ENCODE measurements around the gene TRMT5. TPM values are rescaled to one million over a fixed set of nuclear protein-coding genes. Genes with fewer than 3 reads are reported as not detected.

Gene TRMT5, protein sequence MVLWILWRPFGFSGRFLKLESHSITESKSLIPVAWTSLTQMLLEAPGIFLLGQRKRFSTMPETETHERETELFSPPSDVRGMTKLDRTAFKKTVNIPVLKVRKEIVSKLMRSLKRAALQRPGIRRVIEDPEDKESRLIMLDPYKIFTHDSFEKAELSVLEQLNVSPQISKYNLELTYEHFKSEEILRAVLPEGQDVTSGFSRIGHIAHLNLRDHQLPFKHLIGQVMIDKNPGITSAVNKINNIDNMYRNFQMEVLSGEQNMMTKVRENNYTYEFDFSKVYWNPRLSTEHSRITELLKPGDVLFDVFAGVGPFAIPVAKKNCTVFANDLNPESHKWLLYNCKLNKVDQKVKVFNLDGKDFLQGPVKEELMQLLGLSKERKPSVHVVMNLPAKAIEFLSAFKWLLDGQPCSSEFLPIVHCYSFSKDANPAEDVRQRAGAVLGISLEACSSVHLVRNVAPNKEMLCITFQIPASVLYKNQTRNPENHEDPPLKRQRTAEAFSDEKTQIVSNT
- 21.8 TPM for total RNA-seq

- peak; percentile 95 for DNase-seq (ENCODE audit: low spot score)
Observed at GRCh38 chr14:60980811-60981632, at the start of gene TRMT5, which contains the start of gene SLC38A6. Gene TRMT5, minus strand, starts transcription at chr14:60981079. Its CDS starts 106 bp downstream, at chr14:60980973. Gene SLC38A6, plus strand, starts transcription at chr14:60981245. Its CDS starts 33 bp downstream, at chr14:60981278.

DNA sequence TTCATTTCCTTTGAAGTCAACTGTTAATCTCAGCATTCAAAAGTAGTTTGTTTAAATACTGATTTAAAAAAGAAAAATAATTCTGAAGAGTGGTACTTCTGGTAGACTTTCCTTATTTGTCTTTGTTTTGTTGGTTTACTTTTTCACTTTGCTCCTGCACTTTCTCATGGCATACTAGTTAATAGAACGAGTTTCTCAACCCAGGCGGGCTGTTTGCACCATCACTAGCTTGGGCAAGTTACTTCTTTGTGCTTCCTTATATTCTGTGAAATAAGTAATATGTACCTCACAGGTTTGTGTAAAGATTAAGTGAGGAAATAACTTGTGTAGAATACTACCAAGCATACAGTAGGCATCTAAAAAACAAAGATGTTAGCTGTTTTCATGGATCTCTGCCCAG is 45.6 kb upstream of the TRMT5 start:
- no peak for DNase-seq (ENCODE audit: low spot score)

GRCh38 chr14:61025251-61026223 is 44.7 kb upstream of the TRMT5 start:
- peak; percentile 75 for DNase-seq (ENCODE audit: low spot score)

- DNase-seq (ENCODE audit: low spot score): no peak
Observed at GRCh38 chr14:61019537-61019936, 38.7 kb upstream of the TRMT5 start.

- DNase-seq (ENCODE audit: low spot score): no peak
Observed at GRCh38 chr14:61003571-61003970, 22.7 kb upstream of the TRMT5 start.

GRCh38 chr14:60999536-60999935 is 18.7 kb upstream of the TRMT5 start:
- no peak for DNase-seq (ENCODE audit: low spot score)

GRCh38 chr14:60998617-60999016 is 17.7 kb upstream of the TRMT5 start:
- DNase-seq (ENCODE audit: low spot score): no peak

- no peak for DNase-seq (ENCODE audit: low spot score)
Observed at GRCh38 chr14:60989599-60989998, 8.7 kb upstream of the TRMT5 start.

- DNase-seq (ENCODE audit: low spot score): no peak
Observed at GRCh38 chr14:60986500-60986899, 5.6 kb upstream of the TRMT5 start.

GRCh38 chr14:60984196-60984595 is 3.3 kb upstream of the TRMT5 start:
- no peak for DNase-seq (ENCODE audit: low spot score)

GRCh38 chr14:60981633-60982455 is 965 bp upstream of the TRMT5 start:
- no peak for DNase-seq (ENCODE audit: low spot score)

GRCh38 chr14:60977847-60978246 is 3.0 kb downstream of the TRMT5 start:
- DNase-seq (ENCODE audit: low spot score): no peak

DNA sequence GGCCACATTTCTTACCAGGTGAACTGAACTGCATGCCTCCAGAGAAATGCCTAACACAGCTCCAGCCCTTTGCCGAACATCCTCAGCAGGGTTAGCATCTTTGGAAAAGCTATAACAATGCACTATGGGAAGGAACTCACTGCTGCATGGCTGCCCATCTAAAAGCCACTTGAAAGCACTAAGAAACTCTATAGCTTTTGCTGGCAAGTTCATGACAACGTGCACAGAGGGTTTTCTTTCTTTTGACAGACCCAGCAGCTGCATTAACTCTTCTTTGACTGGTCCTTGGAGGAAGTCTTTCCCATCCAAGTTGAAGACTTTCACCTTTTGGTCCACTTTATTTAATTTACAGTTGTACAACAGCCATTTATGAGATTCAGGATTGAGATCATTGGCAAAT is 5.3 kb downstream of the TRMT5 start:
- DNase-seq (ENCODE audit: low spot score): no peak

DNA sequence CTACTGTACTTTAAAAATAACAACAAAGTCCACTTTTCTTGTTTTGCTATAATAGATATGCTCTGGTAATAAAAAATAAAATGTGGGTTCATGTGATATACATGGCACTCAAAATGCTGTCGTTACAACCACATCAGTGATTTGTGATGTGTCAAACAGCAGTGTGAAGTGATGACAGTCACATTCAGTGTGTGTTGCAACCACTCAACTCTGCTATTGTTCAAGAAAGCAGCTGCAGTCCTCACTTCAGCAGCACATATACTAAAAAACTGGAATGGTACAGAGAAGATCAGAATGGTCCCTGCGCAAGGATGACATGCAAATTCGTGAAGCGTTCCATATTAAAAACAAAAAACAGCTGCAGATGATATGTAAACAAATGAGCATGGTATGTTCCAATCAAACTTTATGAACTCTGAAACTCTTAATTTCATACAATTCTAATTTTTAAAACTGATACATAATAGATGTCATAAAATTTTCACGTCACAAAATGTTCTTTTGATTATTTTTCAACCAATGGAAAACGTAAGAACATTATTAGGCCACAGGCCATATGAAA is 6.7 kb downstream of the TRMT5 start:
- DNase-seq (ENCODE audit: low spot score): no peak

- DNase-seq (ENCODE audit: low spot score): no peak
Observed at GRCh38 chr14:60973070-60973469, 7.8 kb downstream of the TRMT5 start.

- DNase-seq (ENCODE audit: low spot score): no peak
Observed at GRCh38 chr14:60972295-60972694, 8.6 kb downstream of the TRMT5 start.

- no peak for DNase-seq (ENCODE audit: low spot score)
Observed at GRCh38 chr14:60971271-60971670, 9.6 kb downstream of the TRMT5 start.

- no peak for DNase-seq (ENCODE audit: low spot score)
Observed at GRCh38 chr14:60970146-60970545, 10.7 kb downstream of the TRMT5 start.

GRCh38 chr14:60968671-60969070 is 12.2 kb downstream of the TRMT5 start:
- no peak for DNase-seq (ENCODE audit: low spot score)

DNA sequence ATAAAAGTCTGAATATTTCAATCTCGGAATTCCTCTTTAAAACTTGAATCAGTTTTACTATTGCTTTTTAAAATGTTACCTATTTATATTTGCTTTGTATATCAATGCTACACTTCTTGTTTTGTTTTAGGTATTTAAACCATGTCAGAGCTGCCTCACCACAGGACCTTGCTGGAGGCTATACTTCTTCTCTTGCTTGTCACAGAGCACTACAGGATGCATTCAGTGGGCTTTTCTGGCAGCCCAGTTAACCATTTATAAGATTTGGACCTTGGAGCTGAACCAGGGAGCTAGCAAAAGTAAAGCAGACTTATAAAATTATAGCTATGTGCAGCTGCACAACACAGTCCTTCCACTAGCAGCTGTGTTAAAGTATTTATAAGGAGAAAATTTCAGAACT is 12.8 kb downstream of the TRMT5 start:
- DNase-seq (ENCODE audit: low spot score): no peak
